Measurements from ENCODE around the gene AKAP12. TPM values are rescaled to one million over a fixed set of nuclear protein-coding genes. Genes with fewer than 3 reads are reported as not detected.

The AKAP12 gene
- total and polyA plus RNA-seq, 2 donors (not counting 1 experiment from before 2014, with no cell fraction given), result 0.04 to 0.22 TPM

DNA sequence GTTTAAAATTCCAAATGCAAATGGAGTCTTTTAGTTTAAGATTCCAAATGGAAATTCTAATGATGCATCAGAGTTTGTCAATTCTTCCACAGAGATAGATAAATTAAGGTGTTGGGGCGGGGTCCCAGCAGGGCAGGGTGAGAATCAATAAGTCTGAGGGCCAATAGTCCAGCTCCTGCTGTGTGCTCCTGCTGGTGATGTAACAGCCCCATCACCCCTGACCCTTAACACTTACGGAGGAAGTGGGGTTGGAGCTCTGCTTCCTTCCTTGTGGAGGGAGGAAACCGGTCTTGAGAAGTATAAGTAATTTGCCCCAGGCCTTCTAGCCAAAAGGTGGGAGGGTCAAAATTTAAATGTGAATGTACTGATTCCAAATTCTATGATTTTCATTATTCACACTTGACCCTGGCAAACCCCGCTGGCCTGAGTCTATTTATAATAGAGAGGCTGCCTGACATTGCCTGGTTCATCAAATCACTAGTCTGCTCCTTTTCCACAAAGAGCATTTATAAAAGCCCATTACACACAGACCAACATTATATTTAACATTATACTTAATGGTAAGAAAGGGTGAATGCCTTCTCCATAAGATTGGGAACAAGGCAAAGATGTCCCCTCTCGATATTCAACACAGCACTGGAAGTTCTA, 134.4 kb downstream of the AKAP12 start:
- Histone ChIP-seq H3K9ac (ENCODE audit: low read length) (no peak overlapping the region), H3K4me2 (replicated peaks; ENCODE audit: low read depth, low read length, poor library complexity, severe bottlenecking) (no peak overlapping the region), H3K4me3 (ENCODE audit: control extremely low read depth in 1 of 5, extremely low read depth in 1 of 5, insufficient read depth in 1 of 5, low read depth in 2 of 5, low read length in 4 of 5) (no peak overlapping the region), H3K27ac (ENCODE audit: low read length in 2 of 2) (no peak overlapping the region), H2AFZ (ENCODE audit: insufficient read depth, low read depth, low read length, poor library complexity, severe bottlenecking) (no peak overlapping the region), H3K9me3 (ENCODE audit: control extremely low read depth in 1 of 3, control insufficient read depth in 2 of 3, insufficient read depth in 1 of 3, low read length in 2 of 3) (no peaks in the 10 kb centered on the region), H3K4me1 (ENCODE audit: control insufficient read depth in 2 of 2, insufficient read depth in 2 of 2, low read length in 2 of 2) (peaks cover 31 to 32% of the 10 kb centered on the region in 2 donors), H3K27me3 (replicated peaks in 1 of 4; ENCODE audit: control extremely low read depth in 1 of 4, control insufficient read depth in 3 of 4, insufficient read depth in 4 of 4, low read length in 3 of 4) (no peaks in the 10 kb centered on the region), H3K79me2 (ENCODE audit: control insufficient read depth, insufficient read depth, low read length) (peaks cover 88% of the 10 kb centered on the region), H3K36me3 (replicated peaks in 1 of 2; ENCODE audit: control extremely low read depth in 1 of 2, control insufficient read depth in 1 of 2, extremely low read depth in 1 of 2, insufficient read depth in 2 of 2, low read length in 1 of 2) (peaks cover 0 to 36% of the 10 kb centered on the region in 2 experiments), H4K20me1 (ENCODE audit: control insufficient read depth, insufficient read depth, low read length, poor library complexity, severe bottlenecking) (peaks cover 60% of the 10 kb centered on the region)
- CTCF ChIA-PET, result interaction anchor here (0.7 kb wide), 1 partner anchor 55 kb away, joined by 3 read pairs; no protein-coding TSS in a partner anchor
- no peak for ATAC-seq (ENCODE audit: low read depth)
- no peak for DNase-seq
- Mint-ChIP-seq H3K27me3 (no peaks in the 10 kb centered on the region), H3K4me3 (no peak overlapping the region), H3K9me3 (ENCODE audit: insufficient read depth) (no peaks in the 10 kb centered on the region), H3K27ac (no peak overlapping the region), H3K4me1 (peaks cover 44% of the 10 kb centered on the region)
- no peak for TF ChIP-seq CTCF (IDR thresholded peaks at IDR 0.05)
- TF ChIP-seq EZH2 (IDR thresholded peaks at IDR 0.05; ENCODE audit: borderline replicate concordance, insufficient read depth, low read depth, low read length, poor library complexity, severe bottlenecking), result no peak
- WGBS (ENCODE audit: insufficient coverage), result no CpG with 5 or more reads among the region's 5 CpGs
- intact Hi-C loops (cut with micrococcal nuclease), result no loop called here
- POLR2A ChIA-PET, result interaction anchor here (0.6 to 0.8 kb wide), 3 partner anchors 12 to 1175 kb away, joined by 3 to 7 read pairs (median 3); no protein-coding TSS in a partner anchor

DNA sequence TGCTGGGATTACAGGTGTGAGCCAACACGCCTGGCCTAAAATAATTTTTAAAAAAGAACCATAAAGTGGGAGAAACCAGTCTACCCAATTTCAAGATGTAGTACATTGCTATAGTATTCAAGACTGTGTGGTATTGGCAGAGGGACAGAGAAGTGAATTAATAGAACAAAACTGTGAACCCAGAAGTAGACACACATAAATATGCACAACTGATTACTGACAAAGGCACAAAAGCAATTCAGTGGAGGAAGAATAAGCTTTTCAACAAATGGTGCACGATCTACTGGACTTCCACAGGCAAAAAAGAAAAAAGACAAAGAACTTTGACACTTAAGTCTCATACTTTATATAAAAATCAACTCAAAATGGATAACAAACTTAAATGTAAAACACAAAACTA, 136.1 kb downstream of the AKAP12 start:
- Histone ChIP-seq H3K9ac (ENCODE audit: low read length) (no peak overlapping the region), H3K36me3 (replicated peaks in 1 of 2; ENCODE audit: control extremely low read depth in 1 of 2, control insufficient read depth in 1 of 2, extremely low read depth in 1 of 2, insufficient read depth in 2 of 2, low read length in 1 of 2) (peaks cover 0 to 23% of the 10 kb centered on the region in 2 experiments), H3K4me3 (ENCODE audit: control extremely low read depth in 1 of 5, extremely low read depth in 1 of 5, insufficient read depth in 1 of 5, low read depth in 2 of 5, low read length in 4 of 5) (no peak overlapping the region), H3K9me3 (ENCODE audit: control extremely low read depth in 1 of 3, control insufficient read depth in 2 of 3, insufficient read depth in 1 of 3, low read length in 2 of 3) (no peaks in the 10 kb centered on the region), H4K20me1 (ENCODE audit: control insufficient read depth, insufficient read depth, low read length, poor library complexity, severe bottlenecking) (peaks cover 54% of the 10 kb centered on the region), H3K4me1 (ENCODE audit: control insufficient read depth in 2 of 2, insufficient read depth in 2 of 2, low read length in 2 of 2) (peaks cover 45 to 46% of the 10 kb centered on the region in 2 donors), H3K27ac (ENCODE audit: low read length in 2 of 2) (no peak overlapping the region), H2AFZ (ENCODE audit: insufficient read depth, low read depth, low read length, poor library complexity, severe bottlenecking) (no peak overlapping the region), H3K27me3 (replicated peaks in 1 of 4; ENCODE audit: control extremely low read depth in 1 of 4, control insufficient read depth in 3 of 4, insufficient read depth in 4 of 4, low read length in 3 of 4) (no peaks in the 10 kb centered on the region), H3K4me2 (replicated peaks; ENCODE audit: low read depth, low read length, poor library complexity, severe bottlenecking) (no peak overlapping the region), H3K79me2 (ENCODE audit: control insufficient read depth, insufficient read depth, low read length) (peaks cover 97% of the 10 kb centered on the region)
- Mint-ChIP-seq H3K27ac (no peak overlapping the region), H3K4me1 (peaks cover 58% of the 10 kb centered on the region), H3K4me3 (peak overlapping the region; percentile 49), H3K9me3 (ENCODE audit: insufficient read depth) (no peaks in the 10 kb centered on the region), H3K27me3 (no peaks in the 10 kb centered on the region)
- intact Hi-C loops (cut with micrococcal nuclease), result loop anchor here (1.0 kb wide), 1 partner anchor 16 kb away; no protein-coding TSS in a partner anchor
- no peak for DNase-seq
- POLR2A ChIA-PET, result no interaction called here
- TF ChIP-seq EZH2 (IDR thresholded peaks at IDR 0.05; ENCODE audit: borderline replicate concordance, insufficient read depth, low read depth, low read length, poor library complexity, severe bottlenecking), result no peak
- TF ChIP-seq CTCF (IDR thresholded peaks at IDR 0.05), result no peak
- ATAC-seq (ENCODE audit: low read depth), result no peak
- WGBS (ENCODE audit: insufficient coverage), result no CpG with 5 or more reads among the region's 2 CpGs
- CTCF ChIA-PET, result no interaction called here

All from B cell (primary cell).